ENCODE results near the gene SLC27A6.

SLC27A6 gene

DNA sequence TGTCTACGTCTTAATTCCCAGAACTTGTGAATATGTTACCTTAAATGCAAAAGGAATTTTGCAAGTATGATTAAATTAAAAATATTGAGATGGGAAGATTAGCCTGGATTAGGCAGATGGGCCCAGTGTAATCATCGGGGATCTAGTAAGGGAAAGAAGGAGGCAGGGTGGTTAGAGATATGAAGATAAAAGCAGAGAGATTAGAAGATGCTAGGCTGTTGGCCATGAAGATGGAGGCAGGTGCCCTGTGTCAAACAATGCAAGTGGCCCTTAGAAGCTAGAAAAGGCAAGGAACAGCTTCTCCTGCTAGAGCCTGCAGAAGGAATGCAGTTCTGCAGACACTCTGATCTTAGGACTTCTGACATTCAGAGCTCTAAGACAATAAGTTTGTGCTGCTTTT is 100.4 kb downstream of the SLC27A6 start:
- DNase-seq: no peak

DNA sequence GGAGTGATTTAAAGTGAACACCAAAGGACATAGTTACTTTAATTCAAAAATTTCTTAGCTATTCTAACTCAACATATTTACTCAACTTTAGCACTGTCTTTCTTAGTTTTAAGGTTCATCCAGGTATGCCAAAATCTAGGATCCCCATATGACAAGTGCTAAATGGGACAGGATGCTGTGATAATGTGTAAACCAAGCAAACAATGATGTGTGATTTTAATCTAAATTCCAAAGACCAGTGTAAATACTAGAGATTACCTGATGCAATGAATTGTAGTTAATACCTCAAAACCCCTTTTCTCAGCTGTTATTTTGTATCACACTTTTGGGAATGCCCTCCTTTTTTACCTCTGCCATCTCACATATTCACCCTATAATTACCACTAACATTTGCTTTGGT is 102.5 kb downstream of the SLC27A6 start:
- DNase-seq: no peak

DNA sequence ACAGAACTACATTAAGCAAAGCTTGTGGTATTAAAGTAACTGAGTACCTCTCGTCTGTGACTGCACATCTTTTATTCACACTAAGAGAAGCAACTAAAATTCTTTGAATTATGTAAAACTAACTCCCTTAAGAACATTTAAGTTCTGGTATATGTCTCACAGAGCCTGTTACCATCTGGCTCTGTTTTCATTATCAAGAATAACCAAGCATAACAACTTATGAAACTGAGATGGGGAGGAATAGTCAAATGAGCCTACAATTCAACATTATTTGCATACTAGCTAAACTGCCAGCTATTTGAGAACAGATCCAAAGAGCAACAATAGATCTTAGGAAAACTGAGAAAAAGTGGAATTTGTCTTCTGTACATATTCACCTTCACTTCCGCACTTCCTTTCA is 104.0 kb downstream of the SLC27A6 start:
- no peak for DNase-seq

GRCh38 chr5:129073111-129073510 is 107.8 kb downstream of the SLC27A6 start:
- no peak for DNase-seq

- DNase-seq: no peak
These were observed 109.6 kb downstream of the SLC27A6 start for GRCh38 chr5:129074903-129075302.

GRCh38 chr5:129077433-129078075 is 112.3 kb downstream of the SLC27A6 start:
- no peak for DNase-seq

DNA sequence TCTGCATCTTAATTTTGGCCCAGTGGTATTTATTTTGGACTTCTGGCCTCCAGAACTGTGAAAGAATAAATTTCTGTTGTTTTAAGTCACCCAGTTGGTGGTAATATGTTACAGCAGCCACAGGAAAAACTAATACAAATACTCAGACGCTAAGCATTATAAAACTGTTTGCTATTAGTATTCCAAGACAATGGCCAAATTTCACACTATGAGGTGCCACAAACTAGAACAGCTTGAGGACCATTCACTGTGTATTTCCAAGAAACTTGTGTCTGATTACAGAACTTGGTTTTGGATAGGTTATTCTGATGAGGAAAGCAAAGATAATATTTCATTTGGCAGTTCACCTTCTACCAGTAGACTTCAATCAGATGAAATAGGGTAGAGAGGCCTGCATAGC is 113.0 kb downstream of the SLC27A6 start:
- no peak for DNase-seq

DNA sequence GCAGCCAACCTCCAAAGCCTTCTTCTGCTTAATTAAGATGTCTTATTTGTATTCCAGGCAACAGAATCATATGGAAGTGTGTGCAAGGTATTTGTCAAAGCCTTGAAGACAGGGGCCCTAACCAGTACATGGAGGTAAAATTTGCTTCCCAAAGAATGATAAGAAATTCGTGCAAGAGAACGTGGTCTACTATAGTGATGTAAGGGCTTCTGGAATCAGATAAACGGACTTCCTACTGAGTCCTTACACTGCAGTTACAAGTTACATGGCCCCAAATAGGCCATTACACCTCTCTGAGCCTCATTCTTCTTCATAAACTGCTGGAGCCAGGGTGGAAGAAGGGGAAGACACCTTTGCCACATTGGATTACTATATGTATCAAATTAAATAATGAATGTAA is 113.4 kb downstream of the SLC27A6 start:
- no peak for DNase-seq

GRCh38 chr5:129079496-129079895 is 114.2 kb downstream of the SLC27A6 start:
- no peak for DNase-seq

DNA sequence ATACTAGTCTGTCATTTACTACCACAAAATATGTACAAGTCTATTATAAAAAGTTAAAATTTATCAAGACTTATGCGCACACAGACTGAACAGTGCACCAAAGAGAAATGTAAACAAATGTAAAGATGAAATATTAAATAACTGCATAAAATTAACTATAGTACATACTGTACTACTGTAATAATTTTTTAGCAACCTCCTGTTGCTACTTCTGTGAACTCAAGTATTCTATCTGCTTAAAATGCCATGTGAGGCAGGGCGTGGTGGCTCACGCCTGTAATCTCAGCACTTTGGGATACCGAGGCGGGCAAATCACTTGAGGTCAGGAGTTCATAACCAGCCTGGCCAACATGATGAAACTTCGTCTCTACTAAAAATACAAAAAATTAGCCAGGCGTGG is 115.5 kb downstream of the SLC27A6 start:
- no peak for DNase-seq

DNA sequence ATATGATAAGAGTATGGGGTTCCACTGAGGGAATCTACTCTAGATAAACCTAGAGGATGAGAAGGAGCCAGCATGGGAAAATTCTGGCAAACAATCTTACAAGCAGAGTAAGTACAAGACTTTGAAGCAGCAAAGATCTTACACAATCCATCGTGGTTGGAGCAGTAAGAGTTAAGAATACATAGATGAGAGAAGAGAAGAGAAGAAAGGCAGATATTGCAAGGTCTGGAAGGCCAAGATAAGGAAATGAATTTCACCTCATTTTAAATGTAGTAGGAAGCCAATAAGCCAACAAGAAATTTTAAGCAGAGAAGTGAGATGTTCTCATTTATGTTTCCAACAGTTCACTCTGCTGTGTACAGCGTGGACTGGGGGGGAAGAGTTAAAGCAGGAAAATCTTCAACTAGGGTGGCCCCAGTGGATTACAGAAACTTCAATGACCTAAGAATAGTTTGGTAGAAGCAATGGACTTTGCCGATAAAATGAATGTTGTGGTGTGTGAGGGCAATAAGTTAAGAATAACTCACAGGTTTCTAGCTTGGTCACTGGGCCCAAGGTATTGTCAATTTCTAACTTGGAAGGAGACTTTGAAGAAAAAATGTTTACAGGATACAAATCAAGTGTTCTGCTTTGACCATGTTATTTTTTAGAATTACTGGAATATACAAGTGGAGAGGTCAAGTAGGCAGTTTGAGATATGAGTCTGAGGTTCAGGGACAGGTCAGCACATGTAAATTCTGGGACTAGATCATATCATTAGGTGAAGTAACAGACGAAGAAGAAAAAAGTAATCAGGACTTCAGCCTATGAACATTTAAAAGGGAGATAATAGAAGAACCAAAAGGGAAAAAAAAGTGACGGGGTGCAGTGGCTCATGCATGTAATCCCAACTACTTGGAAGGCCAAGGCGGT is 117.2 kb downstream of the SLC27A6 start:
- DNase-seq: no peak
